ENCODE measurements around the gene DNASE1L3. TPM values are rescaled to one million over a fixed set of nuclear protein-coding genes. Genes with fewer than 3 reads are reported as not detected.

The DNASE1L3 gene
- total RNA-seq, 8 experiments from 2014 or later: 0.17 to 1.4 (median 0.27) TPM; not detected in 2

- no peak for ATAC-seq (replicated peaks in 6 of 8)
- Histone ChIP-seq H3K4me3 (no peak overlapping the region), H3K27ac (no peak overlapping the region), H3K4me1 (replicated peaks in 1 of 2) (peaks cover 20 to 37% of the 10 kb centered on the region in 2 donors)
- 92 to 100% (median 100%) methylated on average over 1 to 4 of the region's 4 CpGs; no CpG with 5 or more reads in 4 of the 10 experiments for WGBS, 10 experiments
- in situ Hi-C loops (cut with MboI; ENCODE audit: low pct_unique_long_range_greater_than_20kb in 2 of 9, low sequenced_read_pairs in 9 of 9, unreplicated experiment in 9 of 9): loop anchor here in 4 of 9 experiments (25.0 kb wide), 3 partner anchors 97 to 222 kb away; partner anchors contain the start of genes HTD2 (in 1 of the 4) and RPP14 (in 1 of the 4)
Measured at GRCh38 chr3:58190291-58190690, 20.5 kb downstream of the DNASE1L3 start.

DNA sequence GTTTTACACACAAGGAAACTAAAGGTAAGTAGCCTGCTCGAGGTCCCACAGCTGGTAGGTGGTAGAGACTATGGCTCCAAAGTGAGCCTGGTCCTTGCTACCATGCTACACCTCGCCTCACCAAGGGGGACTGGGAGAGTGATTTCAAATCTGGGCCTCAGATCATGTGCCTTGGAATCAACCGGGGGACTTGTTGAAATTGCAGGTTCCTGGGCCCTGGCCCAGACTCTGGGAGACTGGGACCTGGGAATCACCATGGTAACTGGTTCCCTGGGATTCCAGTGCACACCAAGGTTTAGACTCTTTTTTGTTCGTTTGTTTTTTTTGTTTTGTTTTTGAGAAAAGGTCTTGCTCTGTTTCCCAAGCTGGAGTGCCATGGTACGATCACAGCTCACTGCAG lies 21.1 kb downstream of the DNASE1L3 start:
- WGBS, 10 experiments: 28 to 100% (median 81%) methylated on average over 1 to 5 of the region's 5 CpGs; no CpG with 5 or more reads in 3 of the 10 experiments
- Histone ChIP-seq H3K27ac (no peak overlapping the region), H3K4me3 (no peak overlapping the region), H3K4me1 (replicated peaks in 1 of 2) (peaks cover 20 to 37% of the 10 kb centered on the region in 2 donors)
- ATAC-seq (replicated peaks in 6 of 8): peak in 1 of 8 experiments; percentile 44
- in situ Hi-C loops (cut with MboI; ENCODE audit: low pct_unique_long_range_greater_than_20kb in 2 of 9, low sequenced_read_pairs in 9 of 9, unreplicated experiment in 9 of 9): loop anchor here in 6 of 9 experiments (5.0 to 25.0 kb wide), 6 partner anchors 98 to 223 kb away; partner anchors contain the start of genes HTD2 (in 2 of the 6) and RPP14 (in 2 of the 6)

DNA sequence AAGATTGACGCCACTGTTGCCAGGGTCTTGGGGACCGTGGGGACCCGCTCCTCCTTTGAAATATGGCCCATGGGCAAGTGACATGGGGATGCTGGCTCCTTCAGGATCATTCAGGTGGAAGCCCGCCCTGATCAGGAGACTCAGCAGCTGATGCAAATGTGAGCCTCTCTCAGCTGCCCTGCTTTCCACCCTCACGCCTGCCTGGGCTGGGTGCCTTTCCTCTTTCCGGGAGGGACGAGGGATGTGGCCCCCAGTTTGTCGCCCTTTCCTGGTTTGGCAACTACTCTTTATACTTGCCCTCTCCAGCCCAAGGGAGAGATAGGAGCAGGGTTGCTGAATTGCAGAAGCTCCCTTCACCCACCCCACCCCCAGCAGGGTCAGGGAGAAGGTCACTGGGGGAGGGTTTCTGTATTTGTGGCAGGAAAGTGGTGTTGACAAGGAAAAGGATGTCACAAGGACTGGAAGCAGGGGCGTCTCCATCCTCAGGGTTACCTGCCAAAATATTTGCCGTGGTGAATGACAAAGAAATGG lies 21.8 kb downstream of the DNASE1L3 start:
- 0 to 83% (median 45%) methylated on average over 1 to 6 of the region's 10 CpGs; no CpG with 5 or more reads in 2 of the 10 experiments for WGBS, 10 experiments
- in situ Hi-C loops (cut with MboI; ENCODE audit: low pct_unique_long_range_greater_than_20kb in 2 of 9, low sequenced_read_pairs in 9 of 9, unreplicated experiment in 9 of 9): loop anchor here in 6 of 9 experiments (5.0 to 25.0 kb wide), 6 partner anchors 98 to 223 kb away; partner anchors contain the start of genes HTD2 (in 2 of the 6) and RPP14 (in 2 of the 6)
- Histone ChIP-seq H3K4me1 (replicated peaks in 1 of 2) (peaks cover 20 to 37% of the 10 kb centered on the region in 2 donors), H3K4me3 (no peak overlapping the region), H3K27ac (no peak overlapping the region)
- ATAC-seq (replicated peaks in 6 of 8): peak in 4 of 8 experiments; percentile 50 to 76 (median 74)

DNA sequence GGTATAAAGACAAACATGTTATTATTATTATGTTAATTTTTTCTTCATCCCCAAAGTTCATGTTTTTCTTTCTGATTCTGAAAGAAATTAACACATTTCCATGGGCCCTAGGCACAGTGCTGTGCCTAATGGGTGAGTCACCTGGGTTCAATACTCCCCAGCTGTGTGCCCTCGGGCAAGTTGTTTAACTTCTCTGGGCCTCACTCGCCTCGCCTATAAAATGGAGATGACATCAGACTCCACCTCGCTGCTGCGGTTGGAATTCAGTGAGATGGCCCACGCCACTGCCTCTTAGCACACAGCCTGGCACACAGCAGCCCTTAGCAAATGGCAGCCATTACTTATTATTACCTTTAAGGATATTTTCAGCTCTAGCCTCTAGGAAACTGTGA lies 22.6 kb downstream of the DNASE1L3 start:
- peak in 3 of 8 experiments; percentile 67 to 84 (median 74) for ATAC-seq (replicated peaks in 6 of 8)
- Histone ChIP-seq H3K27ac (no peak overlapping the region), H3K4me3 (no peak overlapping the region), H3K4me1 (replicated peaks in 1 of 2) (peaks cover 20 to 37% of the 10 kb centered on the region in 2 donors)
- WGBS, 10 experiments: 0 to 92% (median 77%) methylated on average over 1 to 6 of the region's 6 CpGs; no CpG with 5 or more reads in 3 of the 10 experiments
- in situ Hi-C loops (cut with MboI; ENCODE audit: low pct_unique_long_range_greater_than_20kb in 2 of 9, low sequenced_read_pairs in 9 of 9, unreplicated experiment in 9 of 9): loop anchor here in 6 of 9 experiments (5.0 to 25.0 kb wide), 6 partner anchors 99 to 224 kb away; partner anchors contain the start of genes HTD2 (in 2 of the 6) and RPP14 (in 2 of the 6)

GRCh38 chr3:58184982-58185360 lies 25.8 kb downstream of the DNASE1L3 start:
- in situ Hi-C loops (cut with MboI; ENCODE audit: low pct_unique_long_range_greater_than_20kb in 2 of 9, low sequenced_read_pairs in 9 of 9, unreplicated experiment in 9 of 9): loop anchor here in 6 of 9 experiments (5.0 to 25.0 kb wide), 6 partner anchors 102 to 227 kb away; partner anchors contain the start of genes HTD2 (in 2 of the 6) and RPP14 (in 2 of the 6)
- WGBS, 10 experiments: 40 to 100% (median 80%) methylated on average over 1 to 5 of the region's 7 CpGs; no CpG with 5 or more reads in 3 of the 10 experiments
- Histone ChIP-seq H3K27ac (no peak overlapping the region), H3K4me1 (replicated peaks in 1 of 2) (peaks cover 17 to 25% of the 10 kb centered on the region in 2 donors), H3K4me3 (no peak overlapping the region)
- no peak for ATAC-seq (replicated peaks in 6 of 8)

DNA sequence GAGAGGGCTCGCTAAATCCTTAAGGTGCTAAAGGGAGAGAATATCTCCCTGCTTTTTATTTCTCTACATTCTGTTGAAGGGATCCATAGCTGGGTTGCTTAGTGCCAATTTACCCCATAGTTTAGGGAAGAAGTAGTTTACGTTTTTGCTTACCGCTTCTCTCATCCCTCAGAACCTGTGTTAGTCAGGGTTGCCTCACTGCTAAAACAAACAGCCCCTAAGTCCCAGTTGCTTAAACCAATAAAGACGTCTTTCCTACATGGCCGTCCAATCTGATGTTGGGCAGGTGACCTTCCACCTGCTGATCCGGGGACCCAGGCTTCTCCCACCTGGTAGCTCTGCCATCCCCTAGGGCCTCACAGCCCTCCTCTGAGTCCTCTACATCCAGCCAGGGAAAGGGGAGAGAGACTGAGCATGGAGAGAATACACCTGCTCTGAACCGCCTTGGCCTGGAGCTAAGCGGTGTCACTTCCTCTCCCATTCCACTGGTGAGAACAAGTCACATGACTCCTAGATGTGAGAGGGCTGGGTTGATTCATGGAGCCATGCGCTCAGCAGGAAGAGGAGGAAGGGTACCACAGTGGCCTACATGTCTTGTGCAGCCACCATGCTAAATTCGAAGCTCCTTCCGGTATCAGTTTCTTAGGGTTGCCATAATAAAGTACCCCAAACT lies 26.3 kb downstream of the DNASE1L3 start:
- Histone ChIP-seq H3K27ac (no peak overlapping the region), H3K4me3 (no peak overlapping the region), H3K4me1 (replicated peaks in 1 of 2) (peaks cover 12 to 22% of the 10 kb centered on the region in 2 donors)
- in situ Hi-C loops (cut with MboI; ENCODE audit: low pct_unique_long_range_greater_than_20kb in 2 of 9, low sequenced_read_pairs in 9 of 9, unreplicated experiment in 9 of 9): loop anchor here in 5 of 9 experiments (10.0 to 25.0 kb wide), 5 partner anchors 103 to 228 kb away; partner anchors contain the start of genes HTD2 (in 2 of the 5) and RPP14 (in 2 of the 5)
- ATAC-seq (replicated peaks in 6 of 8): no peak
- 89 to 100% (median 95%) methylated on average over 1 to 5 of the region's 11 CpGs; no CpG with 5 or more reads in 2 of the 10 experiments for WGBS, 10 experiments

DNA sequence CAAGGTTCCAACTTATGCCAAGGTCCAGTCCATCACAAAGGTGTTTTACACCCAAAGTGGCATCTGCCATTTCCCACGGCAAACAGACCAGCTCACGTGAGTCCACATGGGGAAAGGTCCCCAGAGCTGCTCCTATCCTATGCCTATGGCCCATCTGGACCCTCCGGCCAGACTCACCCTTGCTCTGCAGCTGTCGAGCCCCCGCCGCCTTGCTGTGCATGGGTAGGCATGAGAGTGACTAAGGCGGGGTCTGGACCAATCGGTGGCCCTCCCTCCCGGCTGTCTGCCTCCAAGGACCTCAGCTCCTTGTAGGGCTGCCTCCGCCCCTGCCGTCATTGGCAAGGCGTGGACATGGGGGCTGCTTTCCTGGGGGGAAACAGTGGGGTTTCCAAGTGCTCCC lies 26.9 kb downstream of the DNASE1L3 start:
- Histone ChIP-seq H3K4me1 (replicated peaks in 1 of 2) (peaks cover 7 to 16% of the 10 kb centered on the region in 2 donors), H3K27ac (no peak overlapping the region), H3K4me3 (no peak overlapping the region)
- in situ Hi-C loops (cut with MboI; ENCODE audit: low pct_unique_long_range_greater_than_20kb in 2 of 9, low sequenced_read_pairs in 9 of 9, unreplicated experiment in 9 of 9): loop anchor here in 5 of 9 experiments (10.0 to 25.0 kb wide), 5 partner anchors 103 to 228 kb away; partner anchors contain the start of genes HTD2 (in 2 of the 5) and RPP14 (in 2 of the 5)
- 82 to 84% (median 83%) methylated on average over 5 to 9 of the region's 12 CpGs; no CpG with 5 or more reads in 7 of the 10 experiments for WGBS, 10 experiments
- ATAC-seq (replicated peaks in 6 of 8): no peak

DNA sequence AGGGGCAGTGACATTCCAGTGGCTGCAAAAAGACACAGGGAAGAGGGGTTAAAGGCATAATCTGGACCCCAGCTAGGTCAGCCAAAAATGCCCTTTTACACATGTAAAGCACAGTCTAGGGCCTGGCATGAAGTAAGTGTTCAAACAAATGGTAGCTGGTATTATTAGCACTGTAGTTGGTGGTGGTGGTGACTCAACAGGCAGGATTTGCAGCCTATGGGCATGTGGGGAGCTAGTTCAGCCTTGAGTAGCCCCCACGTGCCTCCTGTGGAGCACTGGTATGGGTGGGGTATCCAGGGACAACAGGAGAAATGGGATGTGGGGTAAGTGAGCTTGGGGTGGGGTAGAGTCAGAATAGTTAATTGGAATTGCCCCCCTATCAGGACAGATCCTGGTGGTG lies 27.6 kb downstream of the DNASE1L3 start:
- peaks cover 0 to 11% of the 10 kb centered on the region in 2 donors for H3K4me1 ChIP-seq (replicated peaks in 1 of 2)
- no peak for ATAC-seq (replicated peaks in 6 of 8)
- no peak overlapping the region for H3K27ac ChIP-seq
- in situ Hi-C loops (cut with MboI; ENCODE audit: low pct_unique_long_range_greater_than_20kb in 2 of 9, low sequenced_read_pairs in 9 of 9, unreplicated experiment in 9 of 9): loop anchor here in 5 of 9 experiments (10.0 to 25.0 kb wide), 5 partner anchors 104 to 229 kb away; partner anchors contain the start of genes HTD2 (in 2 of the 5) and RPP14 (in 2 of the 5)
- H3K4me3 ChIP-seq: no peak overlapping the region
- WGBS, 10 experiments: no CpG with 5 or more reads among the region's 1 CpG

- no peak for ATAC-seq (replicated peaks in 6 of 8)
- Histone ChIP-seq H3K4me3 (no peak overlapping the region), H3K27ac (no peak overlapping the region), H3K4me1 (replicated peaks in 1 of 2) (peaks cover 0 to 3% of the 10 kb centered on the region in 2 donors)
- WGBS, 10 experiments: 80 to 100% (median 100%) methylated on average over 1 of the region's 1 CpG; no CpG with 5 or more reads in 7 of the 10 experiments
- in situ Hi-C loops (cut with MboI; ENCODE audit: low pct_unique_long_range_greater_than_20kb in 2 of 9, low sequenced_read_pairs in 9 of 9, unreplicated experiment in 9 of 9): loop anchor here in 5 of 9 experiments (10.0 to 25.0 kb wide), 5 partner anchors 106 to 231 kb away; partner anchors contain the start of genes HTD2 (in 2 of the 5) and RPP14 (in 2 of the 5)
Measured at GRCh38 chr3:58180940-58181587, 29.7 kb downstream of the DNASE1L3 start.

- in situ Hi-C loops (cut with MboI; ENCODE audit: low pct_unique_long_range_greater_than_20kb in 2 of 9, low sequenced_read_pairs in 9 of 9, unreplicated experiment in 9 of 9): loop anchor here in 5 of 9 experiments (10.0 to 25.0 kb wide), 5 partner anchors 107 to 232 kb away; partner anchors contain the start of genes HTD2 (in 2 of the 5) and RPP14 (in 2 of the 5)
- ATAC-seq (replicated peaks in 6 of 8): no peak
- peaks cover 2 to 3% of the 10 kb centered on the region in 2 donors for H3K4me1 ChIP-seq (replicated peaks in 1 of 2)
- no peak overlapping the region for H3K27ac ChIP-seq
- no peak overlapping the region for H3K4me3 ChIP-seq
- 71 to 100% (median 80%) methylated on average over 1 to 4 of the region's 12 CpGs; no CpG with 5 or more reads in 6 of the 10 experiments for WGBS, 10 experiments
Measured at GRCh38 chr3:58180099-58180880, 30.5 kb downstream of the DNASE1L3 start.

- no peak overlapping the region for H3K4me3 ChIP-seq
- no peak overlapping the region for H3K27ac ChIP-seq
- WGBS, 10 experiments: 79 to 100% (median 91%) methylated on average over 1 to 8 of the region's 13 CpGs; no CpG with 5 or more reads in 7 of the 10 experiments
- peak in 4 of 8 experiments; percentile 0 to 43 (median 4) for ATAC-seq (replicated peaks in 6 of 8)
- in situ Hi-C loops (cut with MboI; ENCODE audit: low pct_unique_long_range_greater_than_20kb in 2 of 9, low sequenced_read_pairs in 9 of 9, unreplicated experiment in 9 of 9): loop anchor here in 5 of 9 experiments (10.0 to 25.0 kb wide), 5 partner anchors 108 to 233 kb away; partner anchors contain the start of genes HTD2 (in 2 of the 5) and RPP14 (in 2 of the 5)
- H3K4me1 ChIP-seq (replicated peaks in 1 of 2): peaks cover 2 to 4% of the 10 kb centered on the region in 2 donors
Measured at GRCh38 chr3:58179235-58180098, 31.3 kb downstream of the DNASE1L3 start.
